GOT3 (cell line): ENCODE data around the gene TUBG2.

Source experiments
- DNase-seq: peaks from one replicate; lab custom pipeline; 2025; ENCODE audit warnings: mixed read lengths; lab: John Stamatoyannopoulos, UW

TUBG2 gene

DNA sequence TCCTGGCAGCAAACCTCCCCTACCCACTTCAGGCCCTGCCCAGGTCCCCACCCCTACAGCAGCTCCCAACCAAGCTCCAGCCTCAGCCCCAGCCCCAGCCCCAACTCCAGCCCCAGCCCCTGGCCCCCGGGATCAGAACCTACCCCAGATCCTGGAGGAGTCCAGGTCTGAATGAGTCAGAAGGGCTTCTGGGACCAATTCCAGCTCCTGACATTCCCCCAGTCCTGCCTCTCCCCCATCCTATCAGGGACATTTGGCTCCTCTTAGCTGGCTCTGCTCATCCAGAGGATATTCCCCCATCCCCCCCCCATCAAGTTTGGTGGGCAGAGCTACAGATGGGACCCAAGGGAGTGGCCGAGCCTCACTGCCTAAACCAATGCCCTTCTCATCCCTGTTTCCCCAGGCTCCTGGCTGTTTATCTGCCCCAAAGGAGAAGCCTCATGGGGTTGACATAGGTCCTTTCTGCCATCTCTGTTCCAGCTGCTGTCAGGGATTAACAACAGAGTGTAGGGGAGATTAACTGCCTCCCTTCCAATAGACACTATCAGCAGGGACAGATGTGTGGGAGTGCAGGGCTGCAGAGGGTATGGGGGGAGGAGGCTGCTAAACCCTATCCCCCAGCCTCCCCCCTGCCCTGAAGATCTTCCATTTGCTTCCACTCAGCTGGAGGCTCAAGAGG lies 39.8 kb downstream of the TUBG2 start:
- DNase-seq = no peak

DNA sequence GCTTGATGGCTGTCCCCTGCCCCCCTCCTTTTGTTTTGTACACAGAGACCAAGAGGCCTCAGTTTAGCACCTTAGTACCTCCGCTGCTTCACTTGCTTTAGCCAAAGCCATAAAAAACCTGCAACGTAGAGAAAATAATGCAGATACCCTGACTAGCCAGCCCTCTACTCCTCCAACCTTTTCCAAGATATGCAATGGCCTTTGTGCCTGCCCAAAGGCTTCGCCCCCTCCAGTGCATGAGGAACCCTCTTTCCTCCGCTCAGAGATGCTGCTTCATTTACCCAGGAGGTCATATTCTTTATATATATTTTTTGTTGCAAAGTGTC lies 40.3 kb downstream of the TUBG2 start:
- DNase-seq = no peak

DNA sequence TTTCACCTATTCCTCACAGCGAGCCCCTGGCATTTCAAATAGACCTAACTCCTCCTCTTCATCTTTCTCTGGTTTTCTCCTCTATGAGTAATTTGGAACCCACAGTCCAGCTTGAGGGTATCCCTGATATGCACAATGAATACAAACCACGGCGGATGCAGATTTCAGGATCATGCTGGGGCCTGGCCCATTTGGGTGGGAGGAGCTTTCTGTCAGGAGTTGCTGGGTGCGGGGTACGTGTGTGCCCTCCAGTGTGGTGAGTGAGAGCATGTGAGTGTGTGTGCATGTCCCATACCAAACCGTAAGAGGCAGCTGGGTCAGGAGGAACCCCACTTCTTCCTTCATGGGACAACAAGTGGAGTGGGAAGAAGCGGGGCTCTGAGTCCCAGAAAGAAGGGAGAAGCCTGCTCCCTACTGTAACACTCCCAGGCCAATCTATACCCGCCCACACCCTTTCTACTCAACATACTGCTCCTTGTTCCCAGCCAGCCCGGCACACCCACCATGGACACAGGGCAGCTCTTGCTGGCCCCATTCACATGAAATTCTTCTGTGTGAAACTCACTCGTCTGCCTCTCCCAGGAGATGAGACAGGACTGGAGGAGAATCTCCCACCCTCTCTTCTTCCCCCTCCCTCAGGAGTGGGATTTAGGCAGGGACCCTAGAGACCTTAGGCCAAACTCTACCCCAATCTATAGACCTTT lies 41.7 kb downstream of the TUBG2 start:
- no peak for DNase-seq

DNA sequence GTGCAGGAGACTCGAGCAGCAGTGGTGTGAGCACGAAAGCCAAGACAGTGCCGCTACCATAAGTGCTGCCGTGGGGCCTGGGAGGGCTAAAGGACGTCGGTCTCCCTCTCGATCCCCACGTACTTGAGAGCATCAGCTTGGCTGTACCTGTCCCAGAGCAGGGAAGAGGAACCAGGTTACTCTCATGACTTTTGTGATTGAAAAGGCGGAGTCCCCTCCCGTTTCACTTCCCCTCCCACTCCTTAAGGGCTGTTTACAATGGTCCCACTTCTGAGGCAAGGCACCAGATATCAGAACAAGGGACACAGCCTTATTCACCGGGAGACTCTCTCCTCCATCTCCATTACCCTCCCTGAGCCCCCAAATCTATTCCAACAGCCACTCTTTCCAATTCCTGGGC lies 43.4 kb downstream of the TUBG2 start:
- no peak for DNase-seq

DNA sequence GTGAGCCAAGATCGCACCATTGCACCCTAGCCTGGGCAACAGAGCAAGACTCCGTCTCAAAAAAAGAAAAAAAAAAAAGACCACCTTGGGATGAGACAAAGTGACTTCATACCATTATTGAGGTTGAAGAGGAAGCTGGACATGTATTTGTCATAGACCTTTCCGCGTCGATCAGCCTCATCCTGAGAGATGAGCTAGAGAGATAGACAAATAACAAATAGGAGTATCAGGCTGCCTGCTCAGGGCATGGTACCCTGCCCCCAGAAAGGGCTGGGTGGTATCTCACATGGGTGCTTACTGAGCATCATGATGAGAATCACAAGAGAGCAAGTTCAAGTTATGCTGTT lies 45.4 kb downstream of the TUBG2 start:
- no peak for DNase-seq

DNA sequence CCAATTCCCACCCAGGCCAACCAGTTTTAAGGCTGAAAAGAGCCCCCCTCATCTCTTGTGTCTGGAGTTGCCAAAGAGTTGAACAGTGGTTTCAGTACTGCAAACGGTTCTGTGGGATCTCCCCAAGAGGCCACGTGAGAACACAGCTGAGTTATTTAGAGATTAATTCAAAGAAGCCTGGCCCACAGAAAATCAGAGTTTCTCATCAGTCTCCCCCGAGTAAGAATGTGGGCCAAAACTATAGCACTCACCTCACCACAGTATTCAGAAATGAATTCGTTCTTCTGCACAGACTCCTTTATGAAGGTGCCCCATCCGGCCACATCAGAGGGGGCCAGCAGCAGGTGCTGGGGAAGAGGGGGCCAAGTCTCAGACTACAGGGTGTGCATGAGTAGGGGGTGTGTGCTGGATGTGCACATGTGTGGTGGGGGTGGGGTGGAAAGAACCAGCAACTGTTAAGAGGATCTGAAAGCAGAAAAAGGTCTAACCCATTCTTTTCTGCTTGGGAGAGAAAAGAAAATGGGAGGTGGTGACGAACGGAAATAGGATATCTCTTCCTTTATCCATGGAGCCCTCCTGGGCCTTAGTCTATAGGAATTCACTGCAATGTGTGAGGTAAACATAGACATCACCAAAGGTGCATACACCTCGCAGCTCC lies 45.9 kb downstream of the TUBG2 start:
- DNase-seq = no peak

DNA sequence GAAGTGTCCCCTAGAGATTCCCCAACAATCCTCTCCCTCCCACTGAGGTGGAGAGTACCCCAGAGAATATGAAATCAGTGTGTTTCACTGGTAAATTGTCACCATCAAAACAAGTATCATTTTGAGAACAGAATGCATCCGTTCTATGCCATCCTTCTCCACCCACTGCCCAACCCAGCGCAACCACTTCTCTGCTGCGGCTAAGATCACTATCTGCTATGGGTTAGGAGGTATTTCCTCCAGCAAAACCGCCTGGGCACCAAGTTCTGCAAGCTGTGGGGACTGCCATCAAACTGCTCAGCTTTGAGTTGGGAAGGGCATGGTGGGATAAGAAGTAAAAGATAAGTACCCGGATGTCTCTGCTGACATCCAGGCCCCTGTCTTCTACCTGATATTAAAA lies 47.6 kb downstream of the TUBG2 start:
- no peak for DNase-seq

DNA sequence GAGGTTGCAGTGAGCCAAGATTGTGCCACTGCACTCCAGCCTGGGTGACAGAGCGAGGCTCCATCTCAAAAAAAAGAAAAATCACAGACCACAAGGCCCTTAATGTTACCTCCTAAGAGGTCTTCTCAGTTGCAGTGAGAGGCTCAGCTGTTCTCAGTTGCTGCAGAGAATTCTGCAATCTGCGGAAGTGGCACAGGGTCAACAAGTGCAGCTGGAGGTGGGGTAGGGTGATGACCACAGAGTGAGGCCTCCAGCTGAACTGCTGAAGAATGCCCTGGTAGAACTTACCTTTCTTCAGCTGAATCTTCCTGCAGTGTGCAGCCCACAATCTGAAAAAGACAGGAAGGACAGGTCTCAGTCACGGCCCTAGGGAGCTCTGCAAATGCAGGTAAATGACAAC lies 49.5 kb downstream of the TUBG2 start:
- no peak for DNase-seq

DNA sequence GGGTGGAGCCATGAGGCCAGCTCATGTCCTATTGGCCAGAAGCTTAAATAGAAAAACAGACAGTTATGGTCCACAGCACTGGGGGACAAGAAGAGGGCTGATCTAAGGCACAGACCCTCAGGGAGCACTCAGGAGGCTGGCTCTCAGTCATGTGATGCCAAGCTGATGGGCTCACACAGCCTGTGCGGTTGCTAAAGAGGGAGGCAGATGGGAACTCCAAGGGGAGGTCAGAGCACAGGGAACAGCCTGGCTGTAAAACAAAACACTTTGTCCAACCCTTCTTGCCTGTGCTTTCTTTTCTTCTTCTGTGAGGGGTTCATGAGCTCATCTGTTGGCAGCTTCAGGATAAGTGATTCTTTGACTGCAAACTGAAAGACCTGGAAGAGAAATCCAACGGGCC lies 50.5 kb downstream of the TUBG2 start:
- no peak for DNase-seq
